B cell (primary cell): ENCODE measurements around the gene USP49.

Source experiments
- CTCF ChIP-seq: fragments of 200-600 bp; IDR thresholded peaks from one replicate; pipeline ENCODE4 v1.8.0; 2022; ENCODE audit warnings: antibody characterized with exemption, mild to moderate bottlenecking
- EZH2 ChIP-seq: IDR thresholded peaks from 2 replicates; pipeline ENCODE4 v1.6.1; 2012; ENCODE audit warnings: borderline replicate concordance, low read depth, mild to moderate bottlenecking, moderate library complexity, low read length; ENCODE audit not compliant: insufficient read depth, poor library complexity, severe bottlenecking

GRCh38 chr6:41836022-41836659, 59.0 kb downstream of the USP49 start:
- TF ChIP-seq CTCF (no peak), EZH2 (no peak)
